LoVo (cell line): ENCODE measurements around the gene SLC41A1.
A peak's percentile ranks its signal among the peaks of the same experiment; 100 is the strongest.
"Not testable (repeated sequence)": the region's sequence is repeated elsewhere in the genome, so short reads cannot be mapped to it uniquely, and the experiment has no call there.

Experiments used
- DNase-seq: peaks from one replicate; pipeline ENCODE4 v3.0.0-alpha.2; 2016; ENCODE audit warnings: low spot score

The SLC41A1 gene

GRCh38 chr1:205812878-205813754 is at the start of gene SLC41A1:
Gene SLC41A1 (minus strand): TSS chr1:205813198. CDS start chr1:205810441, 2,757 bp downstream.
- DNase-seq: peak; percentile 93

- DNase-seq: no peak
These were observed 48.5 kb upstream of the SLC41A1 start for GRCh38 chr1:205861540-205861939.

GRCh38 chr1:205858141-205858961 is 45.4 kb upstream of the SLC41A1 start:
- no peak for DNase-seq

- not testable (repeated sequence) for DNase-seq
These were observed 44.5 kb upstream of the SLC41A1 start for GRCh38 chr1:205857501-205857900.

- DNase-seq: no peak
These were observed 43.4 kb upstream of the SLC41A1 start for GRCh38 chr1:205856433-205856832.

- DNase-seq: no peak
These were observed 40.0 kb upstream of the SLC41A1 start for GRCh38 chr1:205852969-205853368.

GRCh38 chr1:205851993-205852392 is 39.0 kb upstream of the SLC41A1 start:
- DNase-seq: no peak

GRCh38 chr1:205849619-205850355 is 36.8 kb upstream of the SLC41A1 start, which contains the start of gene PM20D1:
Gene PM20D1 (minus strand): TSS chr1:205850132. CDS start chr1:205850072, 60 bp downstream.
- no peak for DNase-seq

- DNase-seq: no peak
These were observed 30.2 kb upstream of the SLC41A1 start for GRCh38 chr1:205843036-205843859.

- DNase-seq: no peak
These were observed 29.2 kb upstream of the SLC41A1 start for GRCh38 chr1:205842229-205842628.

GRCh38 chr1:205840146-205840923 is 27.3 kb upstream of the SLC41A1 start:
- no peak for DNase-seq

- DNase-seq: no peak
These were observed 24.5 kb upstream of the SLC41A1 start for GRCh38 chr1:205837382-205837970.

GRCh38 chr1:205834751-205835150 is 21.8 kb upstream of the SLC41A1 start:
- no peak for DNase-seq

GRCh38 chr1:205832326-205832751 is 19.3 kb upstream of the SLC41A1 start:
- DNase-seq: no peak

GRCh38 chr1:205827623-205828022 is 14.6 kb upstream of the SLC41A1 start:
- DNase-seq: no peak

- DNase-seq: no peak
These were observed 14.0 kb upstream of the SLC41A1 start for GRCh38 chr1:205826995-205827394.

GRCh38 chr1:205826016-205826806 is 13.2 kb upstream of the SLC41A1 start:
- DNase-seq: no peak

- no peak for DNase-seq
These were observed 11.2 kb upstream of the SLC41A1 start for GRCh38 chr1:205824180-205824579.

GRCh38 chr1:205823260-205823659 is 10.3 kb upstream of the SLC41A1 start:
- not testable (repeated sequence) for DNase-seq
